ENCODE measurements around the gene CHTOP.

GRCh38 chr1:153636312-153636711, 2.4 kb downstream of the CHTOP start:
- TF ChIP-seq CTCF (conservative IDR thresholded peaks at IDR 0.05) (no peak), EZH2 (IDR thresholded peaks at IDR 0.05; ENCODE audit: low read depth) (no peak)

Data from PC-9 (cell line).